Gastrocnemius medialis (tissue), 4 donors: ENCODE data around the gene ATP2A2.
"Not testable (repeated sequence)": the region's sequence is repeated elsewhere in the genome, so short reads cannot be mapped to it uniquely, and the experiment has no call there.

ENCODE experiments used
- CTCF ChIP-seq, 5 experiments: fragments of 450-650 bp in 3 of 5; fragments of 200-600 bp in 2 of 5; sonication (generic) in 2 of 5; IDR thresholded peaks in 4 of 5; conservative IDR thresholded peaks in 1 of 5; 1 replicate in 4 of 5; 2 replicates in 1 of 5; pipeline ENCODE4 v1.5.1; 2016 to 2019; ENCODE audit warnings: antibody characterized with exemption in 5 of 5, mild to moderate bottlenecking in 3 of 5, moderate library complexity in 3 of 5
- POLR2A ChIP-seq, 2 donors: fragments of 450-650 bp; IDR thresholded peaks; one replicate each; pipeline ENCODE4 v1.6.1; 2017; ENCODE audit warnings: antibody characterized with exemption in 2 of 2, mild to moderate bottlenecking in 2 of 2, moderate library complexity in 2 of 2

- not testable (repeated sequence) for TF ChIP-seq CTCF (IDR thresholded peaks at IDR 0.05 in 4 of 5, conservative IDR thresholded peaks at IDR 0.05 in 1 of 5); POLR2A (IDR thresholded peaks at IDR 0.05)
Observed at GRCh38 chr12:110340261-110340660, 59.2 kb downstream of the ATP2A2 start.
